A673 (cell line): Measurements from ENCODE around the gene PPP2CA. TPM values are rescaled to one million over a fixed set of nuclear protein-coding genes. Genes with fewer than 3 reads are reported as not detected.
A peak's percentile ranks its signal among the peaks of the same experiment; 100 is the strongest.

ENCODE experiments used
- BruUV-seq: library from RNA; stranded (reverse); fragments of 400-500 nt; replicated peaks from 2 replicates; lab custom pipeline; 2021; lab: Mats Ljungman, UMichigan
- CTCF ChIA-PET: fragments of 300-600 bp; sonication (Branson Sonifier 250); formaldehyde crosslinking; loops from one replicate; lab custom pipeline; 2022; ENCODE audit warnings: antibody characterized with exemption; lab: Charles Lee
- POLR2A ChIA-PET: fragments of 300-600 bp; sonication (Branson Sonifier 250); formaldehyde crosslinking; loops from one replicate; lab custom pipeline; 2022; ENCODE audit warnings: antibody characterized with exemption; ENCODE audit not compliant: low non-redundant PET; lab: Charles Lee
- DNase-seq: peaks from one replicate; pipeline ENCODE4 v3.0.0-alpha.2; 2015; ENCODE audit warnings: low spot score
- H3K27ac ChIP-seq: fragments of 200-600 bp; sonication (generic); 2 replicates; pipeline ENCODE4 v1.5.1; 2016; ENCODE audit warnings: mixed run types, low read depth, mild to moderate bottlenecking, mixed read lengths, antibody characterized with exemption, low read length; ENCODE audit not compliant: poor library complexity, severe bottlenecking
- H3K27me3 ChIP-seq: fragments of 200-600 bp; sonication (generic); replicated peaks from 2 replicates; pipeline ENCODE4 v1.6.1; 2017; ENCODE audit warnings: mixed run types, low read depth, mild to moderate bottlenecking, mixed read lengths, antibody characterized with exemption, low read length; ENCODE audit not compliant: insufficient read depth, poor library complexity
- H3K36me3 ChIP-seq: fragments of 200-600 bp; sonication (generic); 2 replicates; pipeline ENCODE4 v1.6.1; 2016; ENCODE audit warnings: mixed run types, mild to moderate bottlenecking, mixed read lengths, antibody characterized with exemption, low read length; ENCODE audit not compliant: insufficient read depth, poor library complexity, severe bottlenecking
- H3K4me1 ChIP-seq: fragments of 200-600 bp; sonication (generic); 2 replicates; pipeline ENCODE4 v1.6.1; 2017; ENCODE audit warnings: mixed run types, mild to moderate bottlenecking, mixed read lengths, antibody characterized with exemption, low read length; ENCODE audit not compliant: insufficient read depth, poor library complexity, severe bottlenecking
- H3K4me3 ChIP-seq: fragments of 200-600 bp; sonication (generic); 2 replicates; pipeline ENCODE4 v1.5.1; 2016; ENCODE audit warnings: low read depth, mixed run types, mild to moderate bottlenecking, mixed read lengths, low read length; ENCODE audit not compliant: poor library complexity, severe bottlenecking
- H3K9me3 ChIP-seq: fragments of 200-600 bp; sonication (generic); 2 replicates; pipeline ENCODE4 v1.6.1; 2016; ENCODE audit warnings: mixed run types, low read depth, mild to moderate bottlenecking, mixed read lengths, antibody characterized with exemption, low read length; ENCODE audit not compliant: poor library complexity, severe bottlenecking
- CTCF ChIP-seq: fragments of 300-800, 200-600 bp; sonication (generic); conservative IDR thresholded peaks from 2 replicates; pipeline ENCODE4 v1.5.1; 2017; ENCODE audit warnings: low read depth, mild to moderate bottlenecking, antibody characterized with exemption, low read length, moderate library complexity, mixed read lengths
- EZH2 ChIP-seq: fragments of 200-600 bp; sonication (generic); IDR thresholded peaks from 2 replicates; pipeline ENCODE4 v1.6.1; 2017; ENCODE audit warnings: borderline replicate concordance, low read depth, mild to moderate bottlenecking, mixed read lengths, antibody characterized with exemption, low read length; ENCODE audit not compliant: poor library complexity, severe bottlenecking
- intact Hi-C: fragments of 100-400 bp; cut with micrococcal nuclease; formaldehyde crosslinking; loops from one replicate; pipeline ENCODE4 v1.10.0; 2022; ENCODE audit not compliant: unreplicated experiment
- total RNA-seq: library from RNA; stranded (reverse); gene quantifications from 2 replicates; pipeline ENCODE4 v1.2.3, GENCODE V29; 2021

Gene PPP2CA
- total RNA-seq, 1 experiment from 2014 or later, result 227 TPM

GRCh38 chr5:134178096-134178419 lies 47.8 kb downstream of the PPP2CA start:
- no peak for DNase-seq
- H3K4me1 ChIP-seq, result peaks cover 10% of the 10 kb centered on the region
- ChIA-PET POLR2A (no interaction called here), CTCF (no interaction called here)
- peaks cover 8% of the 10 kb centered on the region for H3K36me3 ChIP-seq
- intact Hi-C loops, result no loop called here
- H3K27ac ChIP-seq, result no peak overlapping the region
- no peaks in the 10 kb centered on the region for H3K27me3 ChIP-seq
- H3K4me3 ChIP-seq, result peak overlapping the region; percentile 88
- no TSS peak for BruUV-seq
- no peaks in the 10 kb centered on the region for H3K9me3 ChIP-seq
- TF ChIP-seq CTCF (no peak), EZH2 (no peak)

GRCh38 chr5:134177369-134178095 lies 48.3 kb downstream of the PPP2CA start:
- no peak for DNase-seq
- ChIA-PET POLR2A (interaction anchor here (0.6 to 0.7 kb wide), 4 partner anchors 32 to 654 kb away, joined by 3 to 14 read pairs (median 4); no protein-coding TSS in a partner anchor), CTCF (no interaction called here)
- Histone ChIP-seq H3K27me3 (no peaks in the 10 kb centered on the region), H3K4me3 (peak overlapping the region; percentile 88), H3K27ac (peak overlapping the region; percentile 100), H3K36me3 (peaks cover 13% of the 10 kb centered on the region), H3K9me3 (no peaks in the 10 kb centered on the region), H3K4me1 (peaks cover 10% of the 10 kb centered on the region)
- TSS peak; percentile 95 for BruUV-seq
- TF ChIP-seq EZH2 (no peak), CTCF (no peak)
- intact Hi-C loops, result no loop called here

- H3K27ac ChIP-seq, result peak within 1 kb of the TSS; percentile 100
- ChIA-PET POLR2A (interaction anchor here (0.6 to 0.7 kb wide), 4 partner anchors 33 to 655 kb away, joined by 3 to 14 read pairs (median 4); no protein-coding TSS in a partner anchor), CTCF (no interaction called here)
- H3K27me3 ChIP-seq, result no peaks in the 10 kb centered on the region
- TF ChIP-seq CTCF (no peak), EZH2 (no peak)
- peak within 1 kb of the TSS; percentile 88 for H3K4me3 ChIP-seq
- DNase-seq, result peak; percentile 87
- no peaks in the 10 kb centered on the region for H3K9me3 ChIP-seq
- peaks cover 17% of the 10 kb centered on the region for H3K4me1 ChIP-seq
- H3K36me3 ChIP-seq, result peaks cover 20% of the 10 kb centered on the region
- intact Hi-C loops, result no loop called here
- no TSS peak for BruUV-seq
These were observed 49.1 kb downstream of the PPP2CA start, which contains the start of gene SKP1 for GRCh38 chr5:134176511-134177368. Gene SKP1 (minus strand): TSS chr5:134176950. CDS start chr5:134174022, 2,928 bp downstream.
